ENCODE measurements around the gene LARGE2. TPM values are rescaled to one million over a fixed set of nuclear protein-coding genes. Genes with fewer than 3 reads are reported as not detected.

The LARGE2 gene
- total and polyA plus RNA-seq, 9 of the 15 experiments (the other 6 are each of a cell fraction or from before 2014, with no cell fraction given), result 0.56 to 14.1 (median 6.6) TPM

GRCh38 chr11:45904309-45904915 is 18.0 kb upstream of the LARGE2 start (continued):
- TF ChIP-seq HDAC1 (IDR thresholded peaks at IDR 0.05), result 0 out of 4 replicates have a peak, but pooled peaks of 1 of the 2 experiments have one; percentile 43
- TF ChIP-seq ZNF592 (IDR thresholded peaks at IDR 0.05), result peak; percentile 60
- TF ChIP-seq POLR2AphosphoS5 (IDR thresholded peaks at IDR 0.05; ENCODE audit: control insufficient read depth, insufficient read depth, low read depth, low read length), result peak; percentile 86
- TF ChIP-seq SIN3A (IDR thresholded peaks at IDR 0.05; ENCODE audit: borderline replicate concordance in 2 of 2, control insufficient read depth in 1 of 2, low read depth in 2 of 2, low read length in 2 of 2), result peak in 1 of 2 experiments; percentile 69; a peak in 1 of 4 replicates
- TF ChIP-seq KDM1A (IDR thresholded peaks at IDR 0.05), result peak; percentile 35 to 43; a peak in 2 of 4 replicates
- TF ChIP-seq MXI1 (IDR thresholded peaks at IDR 0.05; ENCODE audit: low read depth, low read length), result no peak
- TF ChIP-seq CREB1 (IDR thresholded peaks at IDR 0.05), result peak; percentile 73; the same call in 1 of the 2 replicates
- peak; percentile 62; the same call in 1 of the 2 replicates for TF ChIP-seq CREB1 (CRISPR knock-in tag; IDR thresholded peaks at IDR 0.05)
- TF ChIP-seq STAT5A (IDR thresholded peaks at IDR 0.05; ENCODE audit: borderline replicate concordance, low read length), result peak; percentile 67; the same call in 1 of the 2 replicates
- TF ChIP-seq CC2D1A (IDR thresholded peaks at IDR 0.05), result peak; percentile 39; the same call in 1 of the 2 replicates

Measured in K562 (cell line).